IMR-90 (cell line): ENCODE measurements around the gene ORAI3. TPM values are rescaled to one million over a fixed set of nuclear protein-coding genes. Genes with fewer than 3 reads are reported as not detected.

ENCODE experiments used
- ATAC-seq: fragments of 200-7000 bp; cut with Tn5 transposase; 2 replicates; pipeline ENCODE4 v1.9.1; 2020; ENCODE audit warnings: low read depth, mild to moderate bottlenecking, moderate library complexity
- BruUV-seq: library from RNA; stranded (reverse); fragments of 400-500 nt; replicated peaks from 2 replicates; lab custom pipeline; 2021; lab: Mats Ljungman, UMichigan
- CTCF ChIA-PET: fragments of 300-600 bp; formaldehyde crosslinking; extraction: SDS; loops from one replicate; lab custom pipeline; 2021; ENCODE audit warnings: antibody characterized with exemption; lab: Yijun Ruan, JAX
- POLR2A ChIA-PET: fragments of 300-600 bp; sonication (Branson Sonifier 250); formaldehyde crosslinking; loops from one replicate; lab custom pipeline; 2022; ENCODE audit warnings: antibody characterized with exemption; ENCODE audit not compliant: unreplicated experiment; lab: Charles Lee
- DNase-seq: peaks from one replicate; pipeline ENCODE4 v3.0.0; 2013
- H2AFZ ChIP-seq: replicated peaks from 2 replicates; pipeline ENCODE3; 2013; ENCODE audit warnings: low read length, mild to moderate bottlenecking; ENCODE audit not compliant: poor library complexity
- H2AK5ac ChIP-seq: 2 replicates; pipeline ENCODE4 v1.6.1; 2013; ENCODE audit warnings: low read depth, low read length, inconsistent platforms
- H2AK9ac ChIP-seq: replicated peaks from 2 replicates; pipeline ENCODE3; 2013; ENCODE audit warnings: mild to moderate bottlenecking, low read depth, low read length, moderate library complexity; ENCODE audit not compliant: poor library complexity
- H2BK120ac ChIP-seq: 2 replicates; pipeline ENCODE4 v1.6.1; 2013; ENCODE audit warnings: low read depth, low read length, inconsistent platforms
- H2BK15ac ChIP-seq: 3 replicates; pipeline ENCODE4 v1.6.1; 2013; ENCODE audit warnings: low read depth, low read length, inconsistent platforms
- H2BK20ac ChIP-seq: 2 replicates; pipeline ENCODE4 v1.6.1; 2013; ENCODE audit warnings: low read depth, mild to moderate bottlenecking, inconsistent platforms, low read length, moderate library complexity
- H2BK5ac ChIP-seq: 2 replicates; pipeline ENCODE4 v1.6.1; 2013; ENCODE audit warnings: mild to moderate bottlenecking, low read depth, low read length, inconsistent platforms; ENCODE audit not compliant: poor library complexity, severe bottlenecking
- H3K14ac ChIP-seq: replicated peaks from 2 replicates; pipeline ENCODE4 v1.6.1; 2013; ENCODE audit warnings: low read depth, low read length, inconsistent platforms
- H3K18ac ChIP-seq: 2 replicates; pipeline ENCODE4 v1.6.1; 2013; ENCODE audit warnings: low read depth, low read length, control low read depth
- H3K23ac ChIP-seq: 2 replicates; pipeline ENCODE4 v1.6.1; 2013; ENCODE audit warnings: low read depth, low read length, inconsistent platforms
- H3K27ac ChIP-seq: 2 replicates; pipeline ENCODE4 v1.5.1; 2013; ENCODE audit warnings: mild to moderate bottlenecking, control low read depth, low read length; ENCODE audit not compliant: insufficient read depth
- H3K27me3 ChIP-seq: 2 replicates; pipeline ENCODE4 v1.6.1; 2013; ENCODE audit warnings: low read length; ENCODE audit not compliant: control insufficient read depth, insufficient read depth
- H3K36me3 ChIP-seq: 2 replicates; pipeline ENCODE4 v1.6.1; 2013; ENCODE audit warnings: low read length, mixed read lengths; ENCODE audit not compliant: control insufficient read depth, insufficient read depth
- H3K4ac ChIP-seq: 2 replicates; pipeline ENCODE4 v1.6.1; 2013; ENCODE audit warnings: low read depth, low read length, inconsistent platforms
- H3K4me1 ChIP-seq: 2 replicates; pipeline ENCODE4 v1.6.1; 2013; ENCODE audit warnings: low read length, mixed read lengths; ENCODE audit not compliant: control insufficient read depth, insufficient read depth
- H3K4me2 ChIP-seq: 2 replicates; pipeline ENCODE4 v1.6.1; 2013; ENCODE audit warnings: low read depth, mild to moderate bottlenecking, control low read depth, low read length, moderate library complexity
- H3K4me3 ChIP-seq: 2 replicates; pipeline ENCODE4 v1.5.1; 2013; ENCODE audit warnings: low read depth, mild to moderate bottlenecking, control low read depth, low read length, moderate library complexity; ENCODE audit not compliant: insufficient read depth
- H3K56ac ChIP-seq: 2 replicates; pipeline ENCODE4 v1.6.1; 2013; ENCODE audit warnings: low read length, inconsistent platforms; ENCODE audit not compliant: insufficient read depth; ENCODE audit errors: extremely low read depth
- H3K79me1 ChIP-seq, 2 experiments: 2 replicates each; pipeline ENCODE4 v1.6.1; 2013; ENCODE audit warnings: low read length in 2 of 2, inconsistent platforms in 1 of 2, low read depth in 1 of 2
- H3K9ac ChIP-seq: 2 replicates; pipeline ENCODE4 v1.6.1; 2013; ENCODE audit warnings: low read depth, low read length, control low read depth
- H3K9me1 ChIP-seq: 2 replicates; pipeline ENCODE4 v1.6.1; 2013; ENCODE audit warnings: low read length, inconsistent platforms; ENCODE audit not compliant: insufficient read depth
- H3K9me3 ChIP-seq: 2 replicates; pipeline ENCODE4 v1.6.1; 2013; ENCODE audit warnings: low read length; ENCODE audit not compliant: control insufficient read depth, insufficient read depth
- H4K20me1 ChIP-seq: 2 replicates; pipeline ENCODE4 v1.6.1; 2013; ENCODE audit warnings: low read length, inconsistent platforms; ENCODE audit not compliant: insufficient read depth
- H4K5ac ChIP-seq: 2 replicates; pipeline ENCODE4 v1.6.1; 2013; ENCODE audit warnings: mild to moderate bottlenecking, low read depth, low read length, control low read depth
- H4K8ac ChIP-seq, 2 experiments: 2 replicates each; pipeline ENCODE4 v1.6.1; 2013; ENCODE audit warnings: low read depth in 2 of 2, low read length in 2 of 2, control low read depth in 1 of 2, inconsistent platforms in 1 of 2
- H4K91ac ChIP-seq: 2 replicates; pipeline ENCODE4 v1.6.1; 2013; ENCODE audit warnings: low read depth, low read length, inconsistent platforms; ENCODE audit not compliant: insufficient read depth
- CEBPB ChIP-seq: IDR thresholded peaks from 2 replicates; pipeline ENCODE4 v1.6.1; 2012; ENCODE audit warnings: low read depth, low read length, improper control_type of control experiment
- MAZ ChIP-seq: IDR thresholded peaks from 2 replicates; pipeline ENCODE4 v1.6.1; 2012; ENCODE audit warnings: low read depth, mild to moderate bottlenecking, low read length, improper control_type of control experiment, moderate library complexity, borderline replicate concordance
- SMC3 ChIP-seq: fragments of 150-350 bp; IDR thresholded peaks from 2 replicates; pipeline ENCODE4 v1.6.1; 2016; ENCODE audit warnings: low read depth, mild to moderate bottlenecking, antibody characterized with exemption, low read length, moderate library complexity
- WGBS, 2 experiments: methylation state at CpG; one replicate each; pipeline versions ENCODE4 v1.1.5 to v1.1.7; 2013; ENCODE audit warnings: missing lambda C conversion rate in 2 of 2; ENCODE audit not compliant: insufficient read length in 1 of 2; ENCODE audit errors: extremely low coverage in 2 of 2; 5-methylcytosine and 5-hydroxymethylcytosine counted together
- dilution Hi-C: fragments of 300-500 bp; cut with HindIII; formaldehyde crosslinking; loops from one replicate; pipeline ENCODE4 v1.14.3; 2018; ENCODE audit warnings: low sequenced_read_pairs; ENCODE audit not compliant: unreplicated experiment
- in situ Hi-C: fragments of 300-500 bp; cut with MboI; formaldehyde crosslinking; loops from 3 replicates; pipeline ENCODE4 v1.14.3; 2019; ENCODE audit warnings: low sequenced_read_pairs, inconsistent platforms, mixed read lengths
- intact Hi-C: fragments of 100-400 bp; cut with micrococcal nuclease; formaldehyde crosslinking; loops from 2 replicates; pipeline ENCODE4 v1.10.0; 2022
- polyA plus RNA-seq, 3 experiments: library from polyadenylated mRNA; depleted of rRNA; stranded (reverse); fragments of >200 nt; gene quantifications; 2 replicates each; pipeline ENCODE4 v1.2.3, GENCODE V29; 2012; ENCODE audit warnings: low replicate concordance in 1 of 3
- total RNA-seq: library from RNA; depleted of rRNA; stranded (reverse); fragments of >200 nt; gene quantifications from 2 replicates; pipeline ENCODE4 v1.2.3, GENCODE V29; 2012

The ORAI3 gene
- total and polyA plus RNA-seq, 2 of the 4 experiments (the other 2 are of a cell fraction): 6.8 to 16.9 TPM

DNA sequence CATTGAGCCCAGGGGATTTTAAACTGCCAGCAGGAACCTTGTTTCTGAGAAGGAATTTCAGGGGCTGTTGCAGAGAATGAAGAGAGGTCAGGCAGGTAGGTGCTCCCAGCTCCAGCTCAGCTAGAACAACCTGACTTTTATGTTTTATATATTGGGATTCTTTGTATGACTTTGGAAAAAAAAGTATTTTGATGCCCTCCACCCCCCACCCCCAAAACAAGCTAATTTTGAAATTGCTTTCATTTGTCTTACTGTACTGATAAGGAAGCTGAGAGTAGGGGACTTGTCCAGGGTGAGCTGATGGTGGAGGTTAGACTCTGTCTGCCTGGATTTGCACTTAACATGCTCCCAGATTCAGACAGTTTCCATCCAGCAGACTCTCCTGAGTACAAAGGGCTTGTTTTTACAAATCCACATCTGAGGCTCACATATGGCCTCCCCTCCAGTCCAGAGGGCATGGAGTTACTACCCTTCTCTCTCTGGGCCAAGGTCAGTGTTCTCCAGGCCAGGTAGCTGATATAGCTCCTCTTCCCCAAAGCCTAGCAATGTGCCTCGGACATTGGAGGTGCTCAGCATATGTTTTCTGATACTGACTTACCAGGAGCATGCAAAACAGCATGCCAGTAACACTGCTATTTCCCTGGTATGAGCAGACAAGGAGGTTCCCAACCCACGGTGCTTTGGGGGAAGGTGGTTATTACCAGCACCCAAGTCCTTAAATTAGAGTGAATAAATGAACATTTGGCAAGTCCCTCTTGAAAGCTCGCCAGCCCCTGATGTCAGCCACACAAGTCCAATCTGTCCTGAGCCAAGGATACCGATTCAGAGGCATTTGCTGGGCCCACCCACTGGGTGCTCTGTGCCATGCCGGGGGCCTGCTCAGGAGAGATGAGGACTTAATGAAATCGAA is 50.2 kb downstream of the ORAI3 start:
- peak overlapping the region; percentile 95 for H2BK20ac ChIP-seq
- peaks cover 1% of the 10 kb centered on the region; the same call in 1 of the 2 replicates for H3K36me3 ChIP-seq
- peak overlapping the region; percentile 21; the same call in 1 of the 2 replicates for H3K18ac ChIP-seq
- DNase-seq (no peak), ATAC-seq (no peak)
- H3K9me1 ChIP-seq: peaks cover 18% of the 10 kb centered on the region
- H4K8ac ChIP-seq: peak overlapping the region; percentile 86 to 94; a peak in 3 of 4 replicates
- peak overlapping the region; percentile 75 for H3K14ac ChIP-seq
- peak overlapping the region; percentile 57; the same call in 2 of the 3 replicates for H2BK15ac ChIP-seq
- H4K5ac ChIP-seq: peak overlapping the region; percentile 72; the same call in 1 of the 2 replicates
- intact Hi-C loops: loop anchor here (2.0 to 5.0 kb wide), 2 partner anchors 34 to 73 kb away; partner anchors contain the start of genes STX4, ZNF646 and ZNF668
- CTCF ChIA-PET: interaction anchor here (0.6 to 0.9 kb wide), 2 partner anchors 14 to 291 kb away, joined by 3 to 4 read pairs; partner anchors contain the start of gene HSD3B7
- no peak overlapping the region for H3K4me2 ChIP-seq
- BruUV-seq: no TSS peak
- no peak overlapping the region for H3K9ac ChIP-seq
- TF ChIP-seq CEBPB (no peak), MAZ (no peak), SMC3 (0 out of 2 replicates have a peak, but pooled peaks have one; percentile 2)
- H2BK5ac ChIP-seq: peak overlapping the region; percentile 95
- dilution Hi-C loops: no loop called here
- peak overlapping the region; percentile 97 for H3K4ac ChIP-seq
- H3K27me3 ChIP-seq: no peaks in the 10 kb centered on the region
- peak overlapping the region; percentile 61; the same call in 1 of the 2 replicates for H3K23ac ChIP-seq
- POLR2A ChIA-PET: interaction anchor here (0.6 to 1.0 kb wide), 3 partner anchors 7 to 461 kb away, joined by 3 to 4 read pairs (median 3); no protein-coding TSS in a partner anchor
- in situ Hi-C loops: loop anchor here (10.0 to 25.0 kb wide), 2 partner anchors 446 to 713 kb away; partner anchors contain the start of gene ZNF843
- peaks cover 0 to 18% of the 10 kb centered on the region in 2 experiments; a peak in 1 of 4 replicates for H3K79me1 ChIP-seq
- peak overlapping the region; percentile 48 for H2AK9ac ChIP-seq
- peaks cover 27% of the 10 kb centered on the region for H3K4me1 ChIP-seq
- peak overlapping the region; percentile 75 for H2BK120ac ChIP-seq
- H4K20me1 ChIP-seq: no peaks in the 10 kb centered on the region
- H3K4me3 ChIP-seq: no peak overlapping the region
- peak overlapping the region; percentile 73 for H2AK5ac ChIP-seq
- 86% methylated on average over 1 of the region's 6 CpGs; no CpG with 5 or more reads in 1 of the 2 experiments for WGBS, 2 experiments
- H3K27ac ChIP-seq: peak overlapping the region; percentile 69
- peak overlapping the region; percentile 60 for H2AFZ ChIP-seq
- H3K9me3 ChIP-seq: no peaks in the 10 kb centered on the region
- H3K56ac ChIP-seq: peak overlapping the region; percentile 29; the same call in 1 of the 2 replicates
- peak overlapping the region; percentile 67 for H4K91ac ChIP-seq
